Measurements from ENCODE around the gene TRAPPC3. TPM values are rescaled to one million over a fixed set of nuclear protein-coding genes. Genes with fewer than 3 reads are reported as not detected.

The TRAPPC3 gene
- total RNA-seq, 4 donors from 2014 or later = 101 to 156 (median 148) TPM

DNA sequence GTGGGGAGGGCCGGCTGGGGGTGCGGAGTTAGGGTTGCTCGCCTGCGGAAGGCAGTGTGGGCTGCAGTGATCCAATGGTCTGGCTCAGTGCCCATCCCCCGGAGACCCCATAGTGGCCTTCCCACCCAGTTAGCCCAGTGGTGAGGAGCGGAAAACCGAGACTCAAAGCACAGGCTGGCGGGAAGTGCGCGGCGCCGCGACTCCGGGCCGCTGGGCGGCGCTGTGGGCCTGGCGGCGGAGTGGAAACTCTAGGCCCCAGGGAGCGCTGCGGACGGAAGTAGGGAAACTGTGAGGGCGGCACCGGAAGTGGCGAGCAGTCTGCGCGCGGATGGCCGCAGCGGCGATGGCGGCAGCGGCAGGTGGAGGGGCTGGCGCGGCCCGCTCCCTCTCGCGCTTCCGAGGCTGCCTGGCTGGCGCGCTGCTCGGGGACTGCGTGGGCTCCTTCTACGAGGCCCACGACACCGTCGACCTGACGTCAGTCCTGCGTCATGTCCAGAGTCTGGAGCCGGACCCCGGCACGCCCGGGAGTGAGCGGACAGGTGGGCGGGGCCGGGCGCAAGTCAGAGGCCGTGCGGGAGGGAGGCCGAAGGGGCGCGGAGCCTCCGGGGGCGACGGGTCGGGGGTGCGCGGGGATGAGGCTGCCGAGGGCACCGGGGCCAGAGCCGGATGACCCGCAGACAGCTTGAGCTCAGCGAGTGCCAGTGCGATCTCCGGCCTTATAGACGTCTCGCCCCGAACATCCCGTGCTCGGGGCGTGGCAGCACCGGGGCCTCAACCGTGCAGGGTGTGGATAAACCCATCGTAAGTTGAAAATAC lies 60.5 kb downstream of the TRAPPC3 start, which contains the start of gene ADPRS:
ADPRS (plus strand) TSS at position 316 of the 816 bp plus-strand sequence; CDS start at position 329, 13 bp downstream.
- intact Hi-C loops (cut with DNase I) = loop anchor here (5.0 kb wide), 1 partner anchor 206 kb away; the partner anchor contains the start of gene AGO1
- 0 to 2% methylated on average over 9 to 21 of the region's 84 CpGs for WGBS, 2 donors
- peaks cover 23 to 42% of the 10 kb centered on the region in 2 donors for H3K4me1 ChIP-seq

DNA sequence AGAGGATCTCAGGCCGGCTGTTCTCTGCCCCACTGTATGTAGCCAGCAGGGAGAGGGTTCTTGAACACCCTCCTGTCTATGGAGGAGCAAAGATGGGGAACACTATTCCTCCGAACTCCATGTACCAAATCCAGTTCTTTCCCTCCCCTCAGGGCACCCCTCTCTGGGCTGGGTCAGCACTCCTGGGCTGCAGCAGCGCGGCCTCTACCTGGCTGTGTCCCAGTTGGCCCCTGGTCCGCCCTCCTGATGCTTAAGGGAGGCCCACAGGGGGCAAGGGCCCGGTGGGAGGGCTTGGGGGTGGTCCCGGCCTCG lies 61.1 kb downstream of the TRAPPC3 start:
- peaks cover 18 to 39% of the 10 kb centered on the region in 2 donors for H3K4me1 ChIP-seq

More for the DNA sequence above, 60.5 kb downstream of the TRAPPC3 start, which contains the start of gene ADPRS:
- H3K9me3 ChIP-seq = no peaks in the 10 kb centered on the region
- peak within 1 kb of the TSS; percentile 19 to 88 (median 84) for H3K27ac ChIP-seq
- H3K4me3 ChIP-seq (replicated peaks in 1 of 3) = peak within 1 kb of the TSS; percentile 51 to 90 (median 73)
- peak; percentile 85 to 86 for DNase-seq
- TF ChIP-seq, protein P1, sequence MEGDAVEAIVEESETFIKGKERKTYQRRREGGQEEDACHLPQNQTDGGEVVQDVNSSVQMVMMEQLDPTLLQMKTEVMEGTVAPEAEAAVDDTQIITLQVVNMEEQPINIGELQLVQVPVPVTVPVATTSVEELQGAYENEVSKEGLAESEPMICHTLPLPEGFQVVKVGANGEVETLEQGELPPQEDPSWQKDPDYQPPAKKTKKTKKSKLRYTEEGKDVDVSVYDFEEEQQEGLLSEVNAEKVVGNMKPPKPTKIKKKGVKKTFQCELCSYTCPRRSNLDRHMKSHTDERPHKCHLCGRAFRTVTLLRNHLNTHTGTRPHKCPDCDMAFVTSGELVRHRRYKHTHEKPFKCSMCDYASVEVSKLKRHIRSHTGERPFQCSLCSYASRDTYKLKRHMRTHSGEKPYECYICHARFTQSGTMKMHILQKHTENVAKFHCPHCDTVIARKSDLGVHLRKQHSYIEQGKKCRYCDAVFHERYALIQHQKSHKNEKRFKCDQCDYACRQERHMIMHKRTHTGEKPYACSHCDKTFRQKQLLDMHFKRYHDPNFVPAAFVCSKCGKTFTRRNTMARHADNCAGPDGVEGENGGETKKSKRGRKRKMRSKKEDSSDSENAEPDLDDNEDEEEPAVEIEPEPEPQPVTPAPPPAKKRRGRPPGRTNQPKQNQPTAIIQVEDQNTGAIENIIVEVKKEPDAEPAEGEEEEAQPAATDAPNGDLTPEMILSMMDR (IDR thresholded peaks at IDR 0.05) = peak; percentile 88 to 100 (median 99)
- TF ChIP-seq POLR2A (IDR thresholded peaks at IDR 0.05) = peak; percentile 79 to 91
- H3K36me3 ChIP-seq = peaks cover 11 to 18% of the 10 kb centered on the region in 2 donors
- no peaks in the 10 kb centered on the region for H3K27me3 ChIP-seq

DNA sequence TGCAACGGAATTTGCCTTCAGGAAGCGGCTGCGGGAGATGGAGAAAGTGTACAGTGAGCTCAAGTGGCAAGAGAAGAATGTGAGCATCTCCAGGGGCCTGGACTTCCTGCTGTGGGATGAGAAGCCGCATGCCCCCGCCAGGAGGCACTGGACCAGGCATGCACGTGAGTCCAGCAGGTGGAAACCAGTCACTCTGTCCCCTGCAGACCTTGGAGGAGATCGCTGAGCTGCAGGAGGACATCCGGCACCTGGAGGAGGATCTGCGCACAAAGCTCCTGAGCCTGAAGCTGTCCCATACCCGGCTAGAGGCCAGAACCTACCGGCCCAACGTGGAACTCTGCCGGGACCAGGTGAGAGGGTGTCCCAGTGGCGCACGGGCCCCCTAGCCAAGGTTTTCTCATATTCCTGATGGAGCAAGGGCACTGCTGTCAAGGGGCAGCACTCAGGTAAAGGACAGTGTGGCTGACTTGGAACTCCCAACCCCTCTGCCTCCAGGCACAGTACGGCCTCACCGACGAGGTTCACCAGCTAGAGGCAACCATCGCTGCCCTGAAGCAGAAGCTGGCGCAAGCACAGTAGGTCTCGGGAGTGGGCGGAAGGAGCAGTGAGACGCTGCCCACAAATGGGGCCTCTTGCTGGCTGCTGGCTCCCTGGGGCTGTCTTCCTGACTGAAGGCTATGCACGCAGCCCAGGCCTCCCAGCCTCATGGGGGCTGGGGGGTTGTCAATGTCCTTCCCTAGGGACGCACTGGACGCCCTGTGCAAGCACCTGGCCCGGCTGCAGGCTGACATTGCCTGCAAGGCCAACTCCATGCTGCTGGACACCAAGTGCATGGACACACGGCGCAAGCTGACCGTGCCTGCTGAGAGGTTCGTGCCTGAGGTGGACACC lies 61.8 kb downstream of the TRAPPC3 start:
- TF ChIP-seq POLR2A (IDR thresholded peaks at IDR 0.05) = no peak
- TF ChIP-seq, protein P1 (IDR thresholded peaks at IDR 0.05) = no peak
- H3K27ac ChIP-seq = no peak overlapping the region
- DNase-seq = peak in 1 of 2 donors; percentile 10
- peaks cover 18 to 35% of the 10 kb centered on the region in 2 donors for H3K4me1 ChIP-seq
- intact Hi-C loops (cut with DNase I) = loop anchor here (5.0 kb wide), 1 partner anchor 205 kb away; the partner anchor contains the start of gene AGO1
- peaks cover under 1 to 5% of the 10 kb centered on the region in 2 donors for H3K36me3 ChIP-seq
- no peak overlapping the region for H3K4me3 ChIP-seq (replicated peaks in 1 of 3)
- H3K9me3 ChIP-seq = no peaks in the 10 kb centered on the region
- WGBS, 2 donors = 71 to 84% methylated on average over 10 to 23 of the region's 31 CpGs
- no peaks in the 10 kb centered on the region for H3K27me3 ChIP-seq

More for the DNA sequence above, 61.1 kb downstream of the TRAPPC3 start:
- TF ChIP-seq, protein P1 (IDR thresholded peaks at IDR 0.05) = no peak
- TF ChIP-seq POLR2A (IDR thresholded peaks at IDR 0.05) = no peak
- peak overlapping the region; percentile 19 to 88 (median 84) for H3K27ac ChIP-seq
- peak overlapping the region in 1 of 3 donors; percentile 90 for H3K4me3 ChIP-seq (replicated peaks in 1 of 3)
- 32 to 60% methylated on average over 3 to 8 of the region's 8 CpGs for WGBS, 2 donors
- H3K9me3 ChIP-seq = no peaks in the 10 kb centered on the region
- H3K27me3 ChIP-seq = no peaks in the 10 kb centered on the region
- peaks cover 8 to 12% of the 10 kb centered on the region in 2 donors for H3K36me3 ChIP-seq
- no peak for DNase-seq
- intact Hi-C loops (cut with DNase I) = loop anchor here (5.0 kb wide), 1 partner anchor 206 kb away; the partner anchor contains the start of gene AGO1

Small RNA genes lying within 50 kb of the gene (small RNA-seq; reads per million reads assigned to genes)
- not detected for gene RN7SL131P

Other genes with a start within 250 kb of the TRAPPC3 start
- 10 to 100 TPM; 21.2 to 48.5 (median 31.6) TPM for gene AGO3, start 218.4 kb downstream of the TRAPPC3 start, total RNA-seq
- 1 to 10 TPM in 3 of 4 donors, under 1 TPM in 1; 0.89 to 4.0 (median 1.9) TPM for gene TEKT2, start 65.4 kb downstream of the TRAPPC3 start, total RNA-seq
- gene ADPRS, start 60.6 kb downstream of the TRAPPC3 start, total RNA-seq = 10 to 100 TPM; 31.8 to 50.1 (median 41.7) TPM
- gene COL8A2, start 24.3 kb downstream of the TRAPPC3 start, total RNA-seq = 10 to 100 TPM in 2 of 4 donors, 1 to 10 TPM in 2; 5.7 to 13.7 (median 10.1) TPM
- gene MAP7D1, start 6.7 kb upstream of the TRAPPC3 start, total RNA-seq = 10 to 100 TPM; 63.6 to 75.0 (median 68.7) TPM
- 100 to 1,000 TPM in 3 of 4 donors, 10 to 100 TPM in 1; 88.9 to 129 (median 115) TPM for gene THRAP3, start 75.0 kb upstream of the TRAPPC3 start, total RNA-seq
- gene SH3D21, start 156.9 kb upstream of the TRAPPC3 start, total RNA-seq = 10 to 100 TPM; 10.7 to 25.1 (median 16.9) TPM
- gene EVA1B, start 174.2 kb upstream of the TRAPPC3 start, total RNA-seq = 10 to 100 TPM; 30.7 to 71.5 (median 52.5) TPM
- 10 to 100 TPM; 37.0 to 61.1 (median 50.9) TPM for gene STK40, start 236.4 kb upstream of the TRAPPC3 start, total RNA-seq
- 10 to 100 TPM; 19.1 to 52.7 (median 49.0) TPM for gene LSM10, start 248.4 kb upstream of the TRAPPC3 start, total RNA-seq